RWPE2 (cell line): Measurements from ENCODE around the gene STAB1.

ENCODE experiments used
- ATAC-seq: fragments of 200-7000 bp; cut with Tn5 transposase; 3 replicates; pipeline ENCODE4 v1.9.1; 2021; ENCODE audit warnings: low read depth
- DNase-seq: peaks from one replicate; pipeline ENCODE4 v3.0.0-alpha.2; 2020; ENCODE audit warnings: low spot score
- H3K27ac ChIP-seq: fragments of 450-650 bp; 2 replicates; pipeline ENCODE4 v1.5.1; 2017; ENCODE audit warnings: mild to moderate bottlenecking; ENCODE audit not compliant: poor library complexity, severe bottlenecking
- H3K27me3 ChIP-seq: fragments of 250-450 bp; sonication (Bioruptor Pico); 2 replicates; pipeline ENCODE4 v1.5.1; 2021; ENCODE audit warnings: mild to moderate bottlenecking, moderate library complexity; ENCODE audit not compliant: insufficient read depth, poor library complexity, severe bottlenecking
- H3K36me3 ChIP-seq: fragments of 250-450 bp; sonication (Bioruptor Pico); 2 replicates; pipeline ENCODE4 v1.5.1; 2020; ENCODE audit warnings: low read depth, mild to moderate bottlenecking, moderate library complexity
- H3K4me1 ChIP-seq: fragments of 250-450 bp; sonication (Bioruptor Pico); 2 replicates; pipeline ENCODE4 v1.5.1; 2021; ENCODE audit warnings: mild to moderate bottlenecking, moderate library complexity; ENCODE audit not compliant: insufficient read depth, poor library complexity, severe bottlenecking
- H3K4me3 ChIP-seq: fragments of 250-450 bp; sonication (Bioruptor Pico); 2 replicates; pipeline ENCODE4 v1.5.1; 2021; ENCODE audit warnings: mild to moderate bottlenecking, moderate library complexity; ENCODE audit not compliant: severe bottlenecking
- H3K9me3 ChIP-seq: fragments of 250-450 bp; sonication (Bioruptor Pico); 2 replicates; pipeline ENCODE4 v1.5.1; 2021; ENCODE audit warnings: mild to moderate bottlenecking, moderate library complexity; ENCODE audit not compliant: severe bottlenecking
- TF ChIP-seq, protein P1 (sequence below): fragments of 450-650 bp; IDR thresholded peaks from one replicate; pipeline ENCODE4 v1.5.1; 2017; ENCODE audit warnings: mild to moderate bottlenecking, moderate library complexity; ENCODE audit not compliant: poor library complexity, severe bottlenecking

Gene STAB1

DNA sequence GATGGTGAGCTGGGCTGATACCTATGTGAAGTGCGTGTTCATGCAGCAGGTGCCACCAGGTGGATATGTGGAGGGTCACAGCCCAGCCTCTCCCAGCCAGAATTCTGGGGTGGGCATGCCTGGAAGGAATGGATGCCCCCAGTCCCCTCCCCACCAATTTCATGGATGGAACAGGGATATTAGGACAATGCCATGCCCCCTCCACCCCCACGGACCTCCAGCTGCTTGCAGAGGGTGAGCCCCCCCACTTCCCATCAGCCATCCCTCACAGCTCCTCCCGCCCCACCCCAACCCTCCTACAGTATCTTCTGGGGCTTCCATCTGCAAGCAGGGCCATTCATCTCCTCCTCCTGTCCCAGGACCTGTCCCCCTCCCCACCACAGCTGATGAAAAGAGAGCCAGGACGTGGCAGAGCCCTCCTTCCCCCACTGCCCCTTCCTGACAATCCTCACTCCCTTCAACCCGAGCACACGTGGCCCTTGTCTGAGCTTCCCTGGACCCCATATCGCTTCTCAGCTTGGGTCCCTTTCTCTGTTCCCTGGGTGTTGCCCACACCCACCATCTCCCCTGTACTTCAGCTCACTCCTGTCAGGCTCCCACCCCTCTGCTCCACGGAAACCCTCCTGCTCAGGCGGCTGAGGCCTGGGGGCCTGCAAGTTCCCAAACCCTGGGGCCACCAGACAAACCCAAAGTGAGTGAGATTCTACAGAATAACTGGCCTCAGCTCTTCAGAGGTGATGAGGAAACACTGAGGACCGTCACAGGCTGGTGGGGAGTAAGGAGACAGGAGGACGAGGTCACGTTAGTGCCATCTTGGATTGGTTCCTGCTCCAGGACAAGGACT, 47.4 kb upstream of the STAB1 start:
- no peak overlapping the region for H3K4me3 ChIP-seq
- ATAC-seq (no peak), DNase-seq (no peak)
- H3K27ac ChIP-seq = no peak overlapping the region
- H3K27me3 ChIP-seq = no peaks in the 10 kb centered on the region
- H3K36me3 ChIP-seq = no peaks in the 10 kb centered on the region
- H3K4me1 ChIP-seq = no peaks in the 10 kb centered on the region
- H3K9me3 ChIP-seq = no peaks in the 10 kb centered on the region
- TF ChIP-seq, protein P1, sequence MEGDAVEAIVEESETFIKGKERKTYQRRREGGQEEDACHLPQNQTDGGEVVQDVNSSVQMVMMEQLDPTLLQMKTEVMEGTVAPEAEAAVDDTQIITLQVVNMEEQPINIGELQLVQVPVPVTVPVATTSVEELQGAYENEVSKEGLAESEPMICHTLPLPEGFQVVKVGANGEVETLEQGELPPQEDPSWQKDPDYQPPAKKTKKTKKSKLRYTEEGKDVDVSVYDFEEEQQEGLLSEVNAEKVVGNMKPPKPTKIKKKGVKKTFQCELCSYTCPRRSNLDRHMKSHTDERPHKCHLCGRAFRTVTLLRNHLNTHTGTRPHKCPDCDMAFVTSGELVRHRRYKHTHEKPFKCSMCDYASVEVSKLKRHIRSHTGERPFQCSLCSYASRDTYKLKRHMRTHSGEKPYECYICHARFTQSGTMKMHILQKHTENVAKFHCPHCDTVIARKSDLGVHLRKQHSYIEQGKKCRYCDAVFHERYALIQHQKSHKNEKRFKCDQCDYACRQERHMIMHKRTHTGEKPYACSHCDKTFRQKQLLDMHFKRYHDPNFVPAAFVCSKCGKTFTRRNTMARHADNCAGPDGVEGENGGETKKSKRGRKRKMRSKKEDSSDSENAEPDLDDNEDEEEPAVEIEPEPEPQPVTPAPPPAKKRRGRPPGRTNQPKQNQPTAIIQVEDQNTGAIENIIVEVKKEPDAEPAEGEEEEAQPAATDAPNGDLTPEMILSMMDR = no peak

DNA sequence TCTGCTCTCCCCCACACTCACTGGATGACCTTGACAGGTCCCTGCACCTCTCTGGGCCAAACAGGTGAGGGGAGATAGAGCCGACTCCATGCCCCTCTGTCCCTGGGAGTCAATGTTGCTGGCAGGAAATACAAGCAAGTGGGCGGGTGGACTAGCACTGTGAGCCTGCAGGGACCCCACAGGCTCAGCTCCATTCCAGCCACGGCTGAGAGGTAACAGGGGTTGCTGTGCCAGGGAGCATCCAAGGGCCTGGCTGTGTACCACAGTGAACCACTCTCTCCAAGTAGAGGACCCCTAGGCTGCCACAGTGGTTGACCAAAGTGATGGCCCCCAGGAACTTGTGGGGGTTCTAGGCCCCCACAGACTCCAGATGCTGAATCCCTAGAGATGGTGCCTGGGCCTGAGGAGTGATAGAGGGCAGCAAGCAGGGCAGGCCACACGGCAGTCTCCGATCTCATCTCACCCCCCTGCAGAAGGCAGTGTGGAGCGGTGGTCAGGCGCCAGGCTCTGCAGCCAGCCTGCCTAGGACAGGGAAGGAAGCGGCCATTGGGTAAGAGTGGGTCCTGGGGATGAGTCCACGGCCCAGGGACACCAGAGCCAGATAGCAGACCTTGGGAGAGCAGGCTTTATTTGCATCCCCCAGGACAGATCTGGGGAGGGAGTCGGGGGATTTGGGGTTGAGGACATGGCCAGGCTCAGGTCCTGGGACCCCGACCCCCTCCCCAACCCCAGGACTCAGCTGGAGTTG, 44.5 kb upstream of the STAB1 start:
- no peaks in the 10 kb centered on the region for H3K36me3 ChIP-seq
- no peak overlapping the region for H3K27ac ChIP-seq
- DNase-seq (no peak), ATAC-seq (no peak)
- peaks cover 3% of the 10 kb centered on the region for H3K4me1 ChIP-seq
- TF ChIP-seq, protein P1 = no peak
- no peaks in the 10 kb centered on the region for H3K9me3 ChIP-seq
- H3K4me3 ChIP-seq = no peak overlapping the region
- no peaks in the 10 kb centered on the region for H3K27me3 ChIP-seq

DNA sequence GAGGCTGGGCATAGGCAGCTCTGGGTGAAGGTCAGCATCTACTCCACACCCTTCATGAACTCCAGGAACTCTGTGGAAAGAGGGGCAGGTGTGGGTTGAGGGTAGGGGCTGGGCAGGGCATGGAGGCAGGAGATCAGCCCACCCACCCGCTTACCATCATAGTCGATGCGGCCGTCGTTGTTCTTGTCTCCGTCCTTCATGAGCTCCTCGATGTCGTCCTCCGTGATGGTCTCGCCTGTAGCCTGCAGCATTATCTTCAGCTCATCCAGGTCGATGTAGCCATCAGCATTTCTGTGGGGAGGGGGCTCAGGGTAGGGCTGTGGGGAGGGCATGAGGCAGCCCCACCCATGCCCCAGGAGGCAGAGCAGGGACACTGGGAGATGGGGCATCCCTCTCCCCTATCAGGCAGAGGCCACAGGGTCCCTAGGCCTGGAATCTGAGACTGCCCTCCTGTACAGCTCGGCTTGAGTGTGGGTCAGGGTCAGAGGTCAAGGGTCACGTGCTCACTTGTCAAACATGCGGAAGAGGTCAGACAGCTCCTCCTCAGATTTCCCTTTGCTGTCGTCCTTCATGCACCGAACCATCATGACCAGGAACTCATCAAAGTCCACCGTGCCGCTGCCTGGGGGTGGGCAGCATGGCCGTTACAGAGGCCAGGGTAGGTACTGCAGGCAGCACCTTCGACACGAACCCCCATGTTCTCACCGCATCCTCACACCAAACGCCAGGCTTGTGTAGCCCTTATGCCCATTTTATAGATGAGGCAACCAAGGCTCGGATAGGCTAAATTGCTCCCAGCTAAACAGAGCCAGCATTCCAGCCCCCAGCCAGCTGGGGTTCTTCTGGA, 43.7 kb upstream of the STAB1 start:
- Histone ChIP-seq H3K9me3 (no peaks in the 10 kb centered on the region), H3K4me1 (peaks cover 4% of the 10 kb centered on the region), H3K27me3 (no peaks in the 10 kb centered on the region), H3K36me3 (no peaks in the 10 kb centered on the region), H3K4me3 (no peak overlapping the region), H3K27ac (no peak overlapping the region)
- DNase-seq (no peak), ATAC-seq (no peak)
- TF ChIP-seq, protein P1 = no peak

DNA sequence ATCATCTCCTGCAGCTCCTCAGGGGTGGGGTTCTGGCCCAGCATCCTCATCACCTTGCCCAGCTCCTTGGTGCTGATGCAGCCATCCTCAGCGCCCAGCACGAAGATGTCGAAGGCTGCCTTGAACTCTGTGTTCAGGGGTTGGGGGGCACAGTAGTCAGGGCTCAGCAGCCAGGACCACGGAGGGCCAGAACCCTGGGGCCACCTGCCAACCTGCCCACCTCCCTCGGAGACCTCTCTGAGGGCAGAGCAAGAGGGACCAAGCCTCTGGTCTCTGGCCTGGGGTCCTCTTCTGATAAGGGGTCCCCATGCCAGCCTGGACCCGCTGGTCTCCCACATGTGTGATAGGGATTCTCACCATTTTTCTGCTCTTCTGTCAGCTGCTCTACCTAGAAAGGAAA, 43.0 kb upstream of the STAB1 start:
- Histone ChIP-seq H3K4me3 (no peak overlapping the region), H3K36me3 (no peaks in the 10 kb centered on the region), H3K27ac (no peak overlapping the region), H3K4me1 (peaks cover 10% of the 10 kb centered on the region), H3K27me3 (no peaks in the 10 kb centered on the region), H3K9me3 (no peaks in the 10 kb centered on the region)
- ATAC-seq (no peak), DNase-seq (no peak)
- TF ChIP-seq, protein P1 = no peak
